GM21423 (cell line): ENCODE results near the gene LCE4A.

Experiments
- ATAC-seq: cut with Tn5 transposase; IDR thresholded peaks from one replicate; pipeline ENCODE4 v1.9.1; 2021; ENCODE audit warnings: mild to moderate bottlenecking, moderate library complexity; ENCODE audit not compliant: unreplicated experiment

Gene LCE4A

GRCh38 chr1:152745289-152745704, 37.3 kb downstream of the LCE4A start:
- no peak for ATAC-seq

DNA sequence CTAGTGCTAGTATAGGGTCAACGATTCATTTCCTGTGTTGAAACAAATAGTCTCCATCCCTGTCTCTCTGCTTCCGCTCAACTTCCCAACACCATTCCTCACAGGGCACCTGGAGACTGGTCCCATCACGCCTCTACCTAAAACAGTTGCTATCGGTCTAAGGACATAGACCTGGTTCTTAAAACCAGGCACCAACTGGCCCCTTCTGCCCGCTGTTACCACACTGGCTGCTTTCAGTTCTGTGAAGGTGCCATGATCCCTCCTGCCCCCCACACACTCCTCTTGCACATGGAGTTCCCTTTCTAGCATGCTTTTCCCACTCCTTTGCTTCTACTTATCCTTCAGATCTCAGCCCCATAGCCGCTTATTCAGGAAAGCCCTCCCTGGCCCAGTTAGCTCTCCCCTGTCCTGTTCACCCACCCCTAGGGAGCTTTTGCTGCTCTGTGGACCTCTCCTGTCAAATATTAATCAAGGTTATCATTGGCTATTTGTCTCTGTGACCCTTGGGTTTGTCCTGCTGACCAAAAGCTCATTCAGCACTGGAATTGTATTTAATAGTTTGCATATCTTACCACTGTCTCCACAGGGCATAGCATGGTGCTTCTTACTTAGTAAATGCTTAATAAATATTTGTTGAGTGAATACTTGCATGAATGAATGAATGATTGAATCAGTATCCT, 37.9 kb downstream of the LCE4A start:
- ATAC-seq = no peak

- no peak for ATAC-seq
These were observed 39.9 kb downstream of the LCE4A start for GRCh38 chr1:152747831-152748230.

DNA sequence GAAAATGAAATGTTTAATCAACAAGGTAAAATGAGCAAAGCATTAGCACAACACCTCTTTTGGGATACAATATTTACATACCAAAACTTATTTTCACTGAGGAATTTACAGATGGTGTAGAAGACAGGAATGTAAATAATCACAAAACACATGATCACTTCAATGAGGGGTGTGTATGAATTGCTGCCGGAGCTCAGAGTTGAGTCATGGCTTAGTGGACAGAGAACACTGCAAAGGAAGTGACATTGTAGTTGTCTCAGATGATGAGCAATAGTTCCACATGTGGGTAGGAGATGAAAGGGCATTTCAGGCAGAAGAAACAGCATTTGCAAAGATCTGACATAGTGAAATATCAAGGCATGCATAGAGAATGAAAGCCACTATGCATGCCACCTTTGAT, 44.3 kb downstream of the LCE4A start:
- ATAC-seq = no peak

GRCh38 chr1:152753586-152753985, 45.6 kb downstream of the LCE4A start:
- no peak for ATAC-seq

DNA sequence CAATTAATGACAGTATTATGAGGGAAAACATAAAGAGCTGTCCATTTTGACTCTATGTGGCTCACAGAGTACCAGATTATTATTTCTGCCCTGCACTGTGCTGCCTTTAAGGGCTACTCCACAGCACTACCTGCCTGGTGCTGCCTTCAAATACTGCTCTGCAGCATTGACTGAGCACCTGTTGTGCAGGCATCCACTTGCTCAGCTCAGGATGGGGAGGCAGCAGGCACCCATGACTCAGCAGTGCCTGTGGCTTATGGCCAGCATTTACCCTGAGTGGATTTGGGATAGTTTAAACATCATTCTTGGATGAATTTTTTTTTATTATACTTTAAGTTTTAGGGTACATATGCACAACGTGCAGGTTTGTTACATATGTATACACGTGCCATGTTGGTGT, 48.9 kb downstream of the LCE4A start:
- ATAC-seq = no peak

DNA sequence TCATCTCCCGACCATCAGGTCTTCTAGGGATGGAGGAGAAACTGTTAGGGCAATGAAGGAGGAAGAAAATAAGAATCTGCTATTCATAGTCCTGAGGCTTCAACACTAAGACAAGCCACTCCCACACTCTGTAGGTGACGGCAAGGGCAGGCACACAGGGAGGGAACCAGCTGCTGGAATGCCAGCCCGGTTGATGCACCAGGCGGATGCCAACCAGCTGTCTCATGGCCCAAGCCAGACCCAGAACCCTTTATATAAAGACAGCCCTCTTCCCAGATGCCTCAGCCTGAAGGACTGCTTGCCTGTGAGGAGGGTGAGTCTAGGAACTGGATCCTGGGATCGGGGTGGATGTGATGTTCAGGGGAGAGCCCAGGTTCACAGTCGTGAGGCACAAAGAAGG, 49.8 kb downstream of the LCE4A start, which contains the start of gene KPRP:
TSS of gene KPRP (plus strand) at position 279 of the 400 bp plus-strand sequence. CDS start 1,564 bp downstream, outside the sequence.
- no peak for ATAC-seq

DNA sequence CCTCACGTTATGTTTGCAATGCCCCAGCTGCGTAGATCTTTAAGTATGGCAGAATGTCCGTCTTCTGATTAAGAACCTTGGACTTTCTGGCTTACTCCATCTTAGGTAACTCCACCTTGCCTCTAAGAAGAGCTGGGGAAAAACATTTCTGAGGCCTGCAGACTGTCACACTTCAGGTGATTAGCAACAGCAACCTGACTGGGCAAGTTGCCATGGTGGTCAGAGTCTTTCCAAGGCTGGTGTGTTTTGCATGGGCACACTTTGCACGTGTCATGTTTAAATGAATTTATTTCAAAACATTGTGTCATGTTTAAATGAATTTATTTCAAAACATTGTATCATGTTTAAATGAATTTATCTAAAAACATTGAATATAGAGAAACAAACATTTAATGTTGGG, 50.7 kb downstream of the LCE4A start:
- no peak for ATAC-seq
